GM20000 (cell line): ENCODE data around the gene SLAMF1.

Experiments
- DNase-seq: peaks from one replicate; pipeline ENCODE4 v3.0.0; 2012; ENCODE audit warnings: low spot score
- CTCF ChIP-seq: IDR thresholded peaks from 2 replicates; pipeline ENCODE4 v1.5.1; 2012; ENCODE audit warnings: mild to moderate bottlenecking, control low read depth; ENCODE audit errors: extremely low read depth, missing control alignments

Gene SLAMF1

GRCh38 chr1:160580221-160580812 lies 66.5 kb downstream of the SLAMF1 start:
- no peak for TF ChIP-seq CTCF
- no peak for DNase-seq

- no peak for DNase-seq
- no peak for TF ChIP-seq CTCF
These were observed 67.6 kb downstream of the SLAMF1 start, which contains the start of gene CD84 for GRCh38 chr1:160579216-160579701. Gene CD84 (minus strand): TSS chr1:160579496. CDS start chr1:160579437, 59 bp downstream.

- DNase-seq = no peak
These were observed 68.2 kb downstream of the SLAMF1 start for GRCh38 chr1:160578525-160579191.

GRCh38 chr1:160578175-160578524 lies 68.7 kb downstream of the SLAMF1 start:
- DNase-seq = no peak
- TF ChIP-seq CTCF = no peak

More at GRCh38 chr1:160578525-160579191, 68.2 kb downstream of the SLAMF1 start:
- TF ChIP-seq CTCF = no peak

GRCh38 chr1:160577671-160578070 lies 69.2 kb downstream of the SLAMF1 start:
- TF ChIP-seq CTCF = no peak

GRCh38 chr1:160576884-160577283 lies 70.0 kb downstream of the SLAMF1 start:
- DNase-seq = no peak
- no peak for TF ChIP-seq CTCF

More at GRCh38 chr1:160577671-160578070, 69.2 kb downstream of the SLAMF1 start:
- DNase-seq = no peak

GRCh38 chr1:160576390-160576789 lies 70.5 kb downstream of the SLAMF1 start:
- no peak for TF ChIP-seq CTCF
- no peak for DNase-seq
